Effector CD8-positive, alpha-beta T cell (primary cell): Measurements from ENCODE around the gene FGD6.
"Not testable (repeated sequence)": the region's sequence is repeated elsewhere in the genome, so short reads cannot be mapped to it uniquely, and the experiment has no call there.

Experiments used
- DNase-seq: peaks from one replicate; lab custom pipeline; 2025; lab: John Stamatoyannopoulos, UW

The FGD6 gene

GRCh38 chr12:95126076-95126475 is 91.2 kb downstream of the FGD6 start:
- no peak for DNase-seq

- DNase-seq: no peak
Observed at GRCh38 chr12:95124106-95124505, 93.2 kb downstream of the FGD6 start.

- no peak for DNase-seq
Observed at GRCh38 chr12:95118788-95119179, 98.5 kb downstream of the FGD6 start.

- no peak for DNase-seq
Observed at GRCh38 chr12:95118138-95118787, 99.0 kb downstream of the FGD6 start.

GRCh38 chr12:95117178-95117599 is 100.1 kb downstream of the FGD6 start:
- DNase-seq: peak; percentile 42

- DNase-seq: no peak
Observed at GRCh38 chr12:95116773-95117172, 100.5 kb downstream of the FGD6 start.

- DNase-seq: no peak
Observed at GRCh38 chr12:95116341-95116740, 100.9 kb downstream of the FGD6 start.

GRCh38 chr12:95115641-95116040 is 101.6 kb downstream of the FGD6 start:
- DNase-seq: no peak

- no peak for DNase-seq
Observed at GRCh38 chr12:95114766-95115405, 102.4 kb downstream of the FGD6 start.

GRCh38 chr12:95107362-95107761 is 109.9 kb downstream of the FGD6 start:
- no peak for DNase-seq

GRCh38 chr12:95105540-95105939 is 111.7 kb downstream of the FGD6 start:
- no peak for DNase-seq

GRCh38 chr12:95104919-95105452 is 112.3 kb downstream of the FGD6 start:
- DNase-seq: no peak

- no peak for DNase-seq
Observed at GRCh38 chr12:95102916-95103671, 114.2 kb downstream of the FGD6 start.

GRCh38 chr12:95101957-95102356 is 115.3 kb downstream of the FGD6 start:
- not testable (repeated sequence) for DNase-seq

GRCh38 chr12:95100264-95101190 is 116.7 kb downstream of the FGD6 start:
- no peak for DNase-seq

- DNase-seq: no peak
Observed at GRCh38 chr12:95099270-95099790, 117.9 kb downstream of the FGD6 start.

GRCh38 chr12:95096852-95097251 is 120.4 kb downstream of the FGD6 start:
- DNase-seq: no peak

- no peak for DNase-seq
Observed at GRCh38 chr12:95096378-95096777, 120.9 kb downstream of the FGD6 start.

- DNase-seq: not testable (repeated sequence)
Observed at GRCh38 chr12:95095866-95096265, 121.4 kb downstream of the FGD6 start.

GRCh38 chr12:95089462-95089861 is 127.8 kb downstream of the FGD6 start:
- no peak for DNase-seq

- no peak for DNase-seq
Observed at GRCh38 chr12:95088379-95088778, 128.9 kb downstream of the FGD6 start.
